ENCODE measurements around the gene AKAP5.
A peak's percentile ranks its signal among the peaks of the same experiment; 100 is the strongest.

Gene AKAP5

GRCh38 chr14:64465191-64465822, at the start of gene AKAP5:
AKAP5 (plus strand) TSS chr14:64465499; CDS start chr14:64468395, 2,896 bp downstream.
- TF ChIP-seq GATA1 (IDR thresholded peaks at IDR 0.05; ENCODE audit: low read depth, low read length) (no peak), POLR2A (IDR thresholded peaks at IDR 0.05; ENCODE audit: low read length) (no peak)
- peak; percentile 73 to 78 for DNase-seq

- no peak for DNase-seq
- TF ChIP-seq POLR2A (IDR thresholded peaks at IDR 0.05; ENCODE audit: low read length) (no peak), GATA1 (IDR thresholded peaks at IDR 0.05; ENCODE audit: low read depth, low read length) (no peak)
These were observed 48.9 kb upstream of the AKAP5 start for GRCh38 chr14:64416348-64416932.

- TF ChIP-seq POLR2A (IDR thresholded peaks at IDR 0.05; ENCODE audit: low read length): no peak
- no peak for TF ChIP-seq GATA1 (IDR thresholded peaks at IDR 0.05; ENCODE audit: low read depth, low read length)
- peak; percentile 52 to 65 for DNase-seq
These were observed 48.1 kb upstream of the AKAP5 start for GRCh38 chr14:64417055-64417770.

GRCh38 chr14:64417771-64418125, 47.6 kb upstream of the AKAP5 start:
- TF ChIP-seq GATA1 (IDR thresholded peaks at IDR 0.05; ENCODE audit: low read depth, low read length) (no peak), POLR2A (IDR thresholded peaks at IDR 0.05; ENCODE audit: low read length) (no peak)
- DNase-seq: no peak

GRCh38 chr14:64419003-64419402, 46.3 kb upstream of the AKAP5 start:
- TF ChIP-seq GATA1 (IDR thresholded peaks at IDR 0.05; ENCODE audit: low read depth, low read length) (no peak), POLR2A (IDR thresholded peaks at IDR 0.05; ENCODE audit: low read length) (no peak)
- DNase-seq: no peak

- TF ChIP-seq GATA1 (IDR thresholded peaks at IDR 0.05; ENCODE audit: low read depth, low read length) (no peak), POLR2A (IDR thresholded peaks at IDR 0.05; ENCODE audit: low read length) (no peak)
- DNase-seq: no peak
These were observed 44.1 kb upstream of the AKAP5 start for GRCh38 chr14:64421166-64421565.

GRCh38 chr14:64422005-64422404, 43.3 kb upstream of the AKAP5 start:
- no peak for DNase-seq
- no peak for TF ChIP-seq GATA1 (IDR thresholded peaks at IDR 0.05; ENCODE audit: low read depth, low read length)
- no peak for TF ChIP-seq POLR2A (IDR thresholded peaks at IDR 0.05; ENCODE audit: low read length)

GRCh38 chr14:64422756-64423155, 42.5 kb upstream of the AKAP5 start:
- no peak for DNase-seq
- TF ChIP-seq POLR2A (IDR thresholded peaks at IDR 0.05; ENCODE audit: low read length): no peak
- TF ChIP-seq GATA1 (IDR thresholded peaks at IDR 0.05; ENCODE audit: low read depth, low read length): no peak

- no peak for TF ChIP-seq GATA1 (IDR thresholded peaks at IDR 0.05; ENCODE audit: low read depth, low read length)
- no peak for TF ChIP-seq POLR2A (IDR thresholded peaks at IDR 0.05; ENCODE audit: low read length)
- no peak for DNase-seq
These were observed 41.3 kb upstream of the AKAP5 start for GRCh38 chr14:64423987-64424386.

GRCh38 chr14:64434528-64434927, 30.8 kb upstream of the AKAP5 start:
- TF ChIP-seq GATA1 (IDR thresholded peaks at IDR 0.05; ENCODE audit: low read depth, low read length) (no peak), POLR2A (IDR thresholded peaks at IDR 0.05; ENCODE audit: low read length) (no peak)
- no peak for DNase-seq

- TF ChIP-seq GATA1 (IDR thresholded peaks at IDR 0.05; ENCODE audit: low read depth, low read length) (no peak), POLR2A (IDR thresholded peaks at IDR 0.05; ENCODE audit: low read length) (no peak)
- no peak for DNase-seq
These were observed 27.0 kb upstream of the AKAP5 start for GRCh38 chr14:64438181-64438841.

GRCh38 chr14:64439141-64439540, 26.2 kb upstream of the AKAP5 start:
- DNase-seq: no peak
- TF ChIP-seq POLR2A (IDR thresholded peaks at IDR 0.05; ENCODE audit: low read length): no peak
- TF ChIP-seq GATA1 (IDR thresholded peaks at IDR 0.05; ENCODE audit: low read depth, low read length): no peak

- TF ChIP-seq POLR2A (IDR thresholded peaks at IDR 0.05; ENCODE audit: low read length): no peak
- no peak for TF ChIP-seq GATA1 (IDR thresholded peaks at IDR 0.05; ENCODE audit: low read depth, low read length)
- DNase-seq: no peak
These were observed 24.8 kb upstream of the AKAP5 start for GRCh38 chr14:64440494-64440893.

- DNase-seq: peak; percentile 76 to 89
- no peak for TF ChIP-seq POLR2A (IDR thresholded peaks at IDR 0.05; ENCODE audit: low read length)
These were observed 22.9 kb upstream of the AKAP5 start for GRCh38 chr14:64442300-64442988.
